Measurements from ENCODE around the gene DNAJC11.
"Not testable (repeated sequence)": the region's sequence is repeated elsewhere in the genome, so short reads cannot be mapped to it uniquely, and the experiment has no call there.

DNAJC11 gene, protein sequence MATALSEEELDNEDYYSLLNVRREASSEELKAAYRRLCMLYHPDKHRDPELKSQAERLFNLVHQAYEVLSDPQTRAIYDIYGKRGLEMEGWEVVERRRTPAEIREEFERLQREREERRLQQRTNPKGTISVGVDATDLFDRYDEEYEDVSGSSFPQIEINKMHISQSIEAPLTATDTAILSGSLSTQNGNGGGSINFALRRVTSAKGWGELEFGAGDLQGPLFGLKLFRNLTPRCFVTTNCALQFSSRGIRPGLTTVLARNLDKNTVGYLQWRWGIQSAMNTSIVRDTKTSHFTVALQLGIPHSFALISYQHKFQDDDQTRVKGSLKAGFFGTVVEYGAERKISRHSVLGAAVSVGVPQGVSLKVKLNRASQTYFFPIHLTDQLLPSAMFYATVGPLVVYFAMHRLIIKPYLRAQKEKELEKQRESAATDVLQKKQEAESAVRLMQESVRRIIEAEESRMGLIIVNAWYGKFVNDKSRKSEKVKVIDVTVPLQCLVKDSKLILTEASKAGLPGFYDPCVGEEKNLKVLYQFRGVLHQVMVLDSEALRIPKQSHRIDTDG

DNA sequence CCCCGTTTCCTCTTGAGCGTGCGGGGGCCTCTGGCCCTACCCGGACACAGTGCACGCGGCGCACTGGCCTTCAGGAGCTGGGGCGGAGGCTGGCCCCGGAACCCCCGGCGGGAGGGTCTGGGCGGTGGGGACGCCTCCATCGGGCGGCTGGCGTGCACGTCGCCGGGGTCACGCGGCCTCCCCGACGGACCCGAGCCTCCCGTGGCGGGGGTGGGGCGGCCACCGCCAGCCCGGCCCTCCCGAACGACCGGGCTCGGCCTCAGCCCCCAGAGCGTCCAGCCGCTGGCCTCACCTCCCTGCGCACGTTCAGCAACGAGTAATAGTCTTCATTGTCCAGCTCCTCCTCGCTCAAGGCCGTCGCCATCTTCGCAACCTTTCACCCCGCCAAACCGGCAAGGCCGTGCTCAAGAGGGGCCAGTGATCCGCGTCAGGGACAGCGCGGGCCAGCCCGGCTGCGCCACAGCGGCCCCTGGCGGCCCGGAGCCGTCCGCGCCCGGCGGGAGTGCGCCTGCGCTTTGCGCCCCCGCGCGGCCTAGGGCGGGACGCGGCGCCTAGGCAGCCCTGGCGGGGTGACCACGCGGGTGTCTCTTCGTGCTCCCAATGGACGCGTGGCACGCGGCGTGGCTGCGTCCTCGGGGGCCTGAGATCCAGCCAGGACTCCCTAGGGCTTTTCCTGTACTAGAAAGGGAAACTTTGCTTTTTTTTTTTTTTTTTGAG, at the start of gene DNAJC11:
Gene DNAJC11, minus strand, starts transcription at position 380 of the 717 bp plus-strand sequence. Its CDS starts 16 bp downstream, at position 364.
- peak; percentile 50 for DNase-seq (ENCODE audit: low read depth, low spot score)

DNA sequence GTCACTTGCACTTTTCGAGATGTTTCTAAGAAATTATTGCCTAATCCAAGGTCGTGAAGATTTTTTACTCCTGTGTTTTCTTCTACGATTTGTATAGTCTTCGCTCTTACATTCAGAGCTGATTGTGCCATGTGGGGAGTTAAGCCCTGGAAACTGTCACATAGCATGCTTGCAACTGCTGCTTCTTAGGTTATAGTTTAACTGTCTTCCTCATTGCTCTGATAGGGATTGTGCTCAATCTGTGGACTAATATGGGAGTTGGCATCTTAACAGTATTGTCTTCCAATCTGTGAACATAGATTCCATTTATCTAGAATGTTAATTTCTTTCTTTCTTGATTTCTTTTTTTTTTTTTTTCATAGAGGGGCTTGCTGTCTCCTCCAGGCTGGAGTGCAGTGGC, 48.9 kb upstream of the DNAJC11 start:
- no peak for DNase-seq (ENCODE audit: low read depth, low spot score)

DNA sequence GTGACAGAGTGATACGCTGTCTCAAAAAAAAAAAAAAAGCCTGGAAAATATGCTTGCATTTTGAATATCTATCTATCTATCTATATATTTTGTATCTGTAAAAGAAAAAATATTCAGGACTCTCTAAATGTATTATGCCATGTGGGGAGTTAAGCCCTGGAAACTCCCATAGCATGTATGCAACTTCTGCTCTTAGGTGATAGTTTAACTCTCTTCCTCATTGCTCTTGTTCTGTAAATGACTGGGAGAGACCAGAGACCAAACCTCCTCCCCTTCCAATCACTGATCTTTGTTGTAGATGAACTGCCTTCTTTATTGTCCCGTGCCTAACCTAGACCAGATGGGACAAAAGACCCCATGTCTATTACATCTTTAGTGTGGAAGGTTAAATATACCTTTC, 46.1 kb upstream of the DNAJC11 start:
- no peak for DNase-seq (ENCODE audit: low read depth, low spot score)

DNA sequence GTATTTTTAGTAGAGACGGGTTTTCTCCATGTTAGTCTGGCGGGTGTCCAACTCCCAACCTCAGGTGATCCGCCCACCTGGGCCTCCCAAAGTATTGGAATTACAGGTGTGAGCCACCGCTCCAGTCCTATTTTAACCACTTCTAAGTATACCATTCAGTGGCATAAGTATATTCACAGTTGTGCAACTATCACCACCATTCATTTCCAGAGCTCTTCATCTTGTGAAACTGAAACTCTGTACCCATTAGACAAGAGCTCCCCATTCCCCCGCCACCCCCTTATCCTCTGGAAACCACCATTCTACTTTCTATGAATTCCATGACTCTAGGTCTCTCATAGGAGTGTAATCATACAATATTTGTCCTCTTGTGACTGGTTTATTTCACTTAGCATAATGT, 43.5 kb upstream of the DNAJC11 start:
- no peak for DNase-seq (ENCODE audit: low read depth, low spot score)

- DNase-seq (ENCODE audit: low read depth, low spot score) = no peak
Measured at GRCh38 chr1:6743189-6744101, 41.8 kb upstream of the DNAJC11 start.

DNA sequence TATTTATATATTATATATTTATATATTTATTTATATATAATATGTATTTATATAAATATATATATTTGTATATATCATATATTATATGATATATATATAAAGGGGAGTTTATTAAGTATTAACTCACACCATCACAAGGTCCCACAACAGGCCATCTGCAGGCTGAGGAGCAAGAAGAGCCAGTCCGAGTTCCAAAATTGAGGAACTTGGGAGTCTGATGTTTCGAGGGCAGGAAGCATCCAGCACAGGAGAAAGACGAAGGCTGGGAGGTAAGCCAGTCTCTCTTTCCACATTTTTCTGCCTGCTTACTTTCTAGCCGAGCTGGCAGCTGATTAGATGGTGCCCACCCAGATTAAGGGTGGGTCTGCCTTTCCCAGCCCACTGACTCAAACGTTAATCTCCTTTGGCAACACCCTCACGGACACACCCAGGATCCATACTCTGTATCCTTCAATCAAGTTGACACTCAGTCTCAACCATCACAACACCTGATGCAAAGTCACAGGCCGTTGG, 41.1 kb upstream of the DNAJC11 start:
- not testable (repeated sequence) for DNase-seq (ENCODE audit: low read depth, low spot score)

- DNase-seq (ENCODE audit: low read depth, low spot score) = no peak
Measured at GRCh38 chr1:6738987-6739676, 37.5 kb upstream of the DNAJC11 start.

DNA sequence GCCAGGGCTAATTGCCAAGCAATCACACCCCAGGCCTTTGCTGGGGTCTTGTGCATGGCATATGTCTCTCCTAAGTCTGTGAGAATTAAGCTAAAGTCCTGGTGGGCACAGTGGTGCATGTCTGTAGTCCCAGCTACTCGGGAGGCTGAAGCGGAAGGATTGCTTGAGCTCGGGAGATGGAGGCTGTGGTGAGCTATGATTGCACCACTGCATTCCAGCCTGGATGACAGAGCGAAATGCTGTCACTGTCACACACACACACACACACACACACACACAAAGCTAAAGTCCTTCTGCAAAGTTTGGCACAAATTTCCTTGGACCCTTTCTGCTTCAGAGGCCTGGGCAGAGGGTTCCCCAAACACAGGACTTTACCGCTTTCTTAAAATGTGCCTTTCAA, 31.3 kb upstream of the DNAJC11 start:
- DNase-seq (ENCODE audit: low read depth, low spot score) = no peak

- DNase-seq (ENCODE audit: low read depth, low spot score) = no peak
Measured at GRCh38 chr1:6731905-6732304, 30.3 kb upstream of the DNAJC11 start.

- DNase-seq (ENCODE audit: low read depth, low spot score) = no peak
Measured at GRCh38 chr1:6730880-6731279, 29.3 kb upstream of the DNAJC11 start.

- DNase-seq (ENCODE audit: low read depth, low spot score) = no peak
Measured at GRCh38 chr1:6730473-6730872, 28.9 kb upstream of the DNAJC11 start.

DNA sequence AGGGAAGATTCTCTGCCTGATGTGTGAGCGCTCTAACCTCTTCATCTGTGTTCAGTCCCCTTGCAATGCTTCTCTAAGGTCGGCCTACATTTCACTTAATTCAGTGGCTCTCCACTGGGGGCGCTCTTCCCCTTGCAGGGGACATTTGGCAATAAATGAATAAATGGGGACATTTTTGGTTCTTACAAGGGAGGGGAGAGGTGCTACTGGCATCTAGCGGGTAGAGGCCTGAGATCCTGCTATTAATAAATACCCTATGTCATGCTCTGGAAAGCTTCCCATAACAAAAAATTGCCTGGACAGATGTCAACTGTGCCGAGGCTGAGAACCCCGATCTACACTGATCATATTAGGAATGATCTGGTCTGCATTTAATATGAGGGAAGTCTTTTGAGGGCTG, 25.9 kb upstream of the DNAJC11 start:
- DNase-seq (ENCODE audit: low read depth, low spot score) = peak; percentile 25

- DNase-seq (ENCODE audit: low read depth, low spot score) = no peak
Measured at GRCh38 chr1:6726253-6726652, 24.6 kb upstream of the DNAJC11 start.

GRCh38 chr1:6724517-6725141, 23.0 kb upstream of the DNAJC11 start:
- no peak for DNase-seq (ENCODE audit: low read depth, low spot score)

GRCh38 chr1:6723621-6724428, 22.2 kb upstream of the DNAJC11 start:
- DNase-seq (ENCODE audit: low read depth, low spot score) = no peak

DNA sequence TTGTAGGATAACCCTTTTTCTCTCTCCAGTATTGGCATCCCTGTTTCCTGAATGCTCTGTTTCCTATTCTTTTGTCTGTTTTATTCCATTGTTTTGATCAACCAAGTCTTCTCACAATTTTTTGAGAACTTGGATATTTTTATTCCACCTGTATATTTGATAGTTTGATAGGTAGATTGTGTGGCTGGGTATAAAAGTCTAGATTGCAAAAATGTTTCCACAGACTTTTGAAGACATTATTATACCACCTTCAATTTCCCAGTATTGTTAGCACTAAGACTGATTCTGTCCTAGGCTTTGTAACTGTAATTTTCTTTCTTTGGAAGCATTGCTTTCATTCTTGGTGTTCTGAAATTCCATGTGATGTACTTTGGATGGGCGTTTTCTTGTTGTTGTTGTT, 9.6 kb upstream of the DNAJC11 start:
- DNase-seq (ENCODE audit: low read depth, low spot score) = no peak

DNA sequence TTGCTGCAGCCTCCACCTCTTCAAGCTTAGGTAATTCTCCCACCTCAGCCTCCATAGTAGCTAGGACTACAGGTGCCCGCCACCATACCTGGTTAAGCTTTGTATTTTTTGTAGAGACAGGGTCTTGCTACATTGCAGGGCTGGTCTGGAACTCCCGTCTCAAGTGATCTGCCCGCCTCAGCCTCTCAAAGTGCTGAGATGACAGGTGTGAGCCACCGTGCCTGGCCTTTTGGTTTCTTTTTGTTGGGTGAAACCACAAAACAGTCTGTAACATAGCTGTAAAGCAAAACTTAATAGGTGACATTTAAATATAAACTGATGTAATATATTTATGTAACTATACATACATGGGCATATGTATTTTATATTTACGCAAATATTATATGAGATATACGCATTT, 3.1 kb upstream of the DNAJC11 start:
- DNase-seq (ENCODE audit: low read depth, low spot score) = no peak

DNA sequence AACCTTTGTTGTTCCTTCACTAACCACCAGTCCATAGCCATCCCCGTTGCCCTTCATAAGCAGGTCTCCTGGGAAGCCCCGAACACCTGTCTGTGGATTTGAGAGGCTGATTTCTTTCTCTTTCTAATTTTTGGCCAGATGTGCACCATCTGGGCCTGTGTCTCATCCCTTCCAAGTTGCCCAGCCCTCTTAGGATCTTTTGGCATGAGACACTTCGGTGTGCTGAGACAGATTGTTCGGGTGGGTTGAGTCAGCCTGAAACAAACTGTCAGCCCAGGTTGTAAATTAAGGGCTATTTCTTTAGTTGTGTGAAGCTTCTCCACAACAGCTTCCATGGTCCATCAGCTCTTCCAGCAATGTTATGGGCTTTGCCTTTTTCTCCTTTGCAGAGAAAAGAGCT, 1.4 kb upstream of the DNAJC11 start:
- no peak for DNase-seq (ENCODE audit: low read depth, low spot score)

DNA sequence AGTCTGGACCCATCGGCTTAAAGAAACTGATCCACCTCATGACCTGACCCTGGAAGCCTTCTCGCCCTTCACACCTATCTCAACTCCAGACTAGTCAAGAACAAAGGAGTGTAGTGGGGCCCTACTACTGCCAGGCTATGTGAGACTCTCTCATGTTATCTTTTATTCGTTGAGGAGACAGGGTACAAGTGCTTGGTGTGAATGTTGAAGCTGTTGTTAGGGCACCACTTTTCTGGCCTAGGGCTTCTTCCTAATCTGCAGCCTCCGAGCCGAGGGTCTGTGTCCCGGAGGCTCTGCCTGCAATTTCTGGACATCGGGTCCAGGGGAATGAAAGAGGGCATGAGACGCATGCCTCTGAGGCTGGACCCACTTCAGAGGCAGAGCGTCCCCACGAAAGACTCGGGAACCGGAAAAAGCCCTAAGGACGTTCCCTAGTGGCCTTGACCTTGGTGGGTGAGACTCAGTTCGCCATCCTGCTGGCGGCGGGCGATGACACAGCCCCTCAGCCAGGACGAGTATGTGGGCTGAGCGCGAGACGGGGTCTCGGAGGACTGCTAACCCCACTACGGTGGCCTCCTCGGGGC, 671 bp downstream of the DNAJC11 start:
- no peak for DNase-seq (ENCODE audit: low read depth, low spot score)
